GM12878 (cell line): ENCODE results near the gene DYNLT2B. TPM values are rescaled to one million over a fixed set of nuclear protein-coding genes. Genes with fewer than 3 reads are reported as not detected.

Experiments used
- ATF2 ChIP-seq: IDR thresholded peaks from 2 replicates; pipeline ENCODE4 v1.6.1; 2012; ENCODE audit warnings: low read length, inconsistent platforms
- CBX3 ChIP-seq: fragments of 200-600 bp; sonication (generic); IDR thresholded peaks from 2 replicates; pipeline ENCODE4 v1.6.1; 2016; ENCODE audit warnings: low read depth, borderline replicate concordance
- CBX5 ChIP-seq: sonication (generic); IDR thresholded peaks from 2 replicates; pipeline ENCODE4 v1.6.1; 2016; ENCODE audit warnings: low read depth, moderate library complexity, mild to moderate bottlenecking, inconsistent platforms
- CREB1 ChIP-seq: IDR thresholded peaks from 2 replicates; pipeline ENCODE4 v1.6.1; 2012; ENCODE audit warnings: low read depth, mild to moderate bottlenecking, inconsistent platforms
- E2F8 ChIP-seq: fragments of 450-650 bp; IDR thresholded peaks from 2 replicates; pipeline ENCODE4 v1.6.1; 2018; ENCODE audit warnings: mild to moderate bottlenecking, low read depth, moderate library complexity; ENCODE audit not compliant: partially characterized antibody
- EGR1 ChIP-seq, 2 experiments: IDR thresholded peaks; 1 replicate in 1 of 2; 2 replicates in 1 of 2; pipeline ENCODE4 v1.6.1; 2011 to 2012; ENCODE audit warnings: low read depth in 2 of 2, low read length in 2 of 2, borderline replicate concordance in 1 of 2, mild to moderate bottlenecking in 1 of 2, moderate library complexity in 1 of 2
- JUNB ChIP-seq: IDR thresholded peaks from 2 replicates; pipeline ENCODE4 v1.6.1; 2016; ENCODE audit warnings: antibody characterized with exemption, mild to moderate bottlenecking
- NFYA ChIP-seq: IDR thresholded peaks from 2 replicates; pipeline ENCODE4 v1.6.1; 2011; ENCODE audit warnings: low read depth, mild to moderate bottlenecking, low read length, improper control_type of control experiment, borderline replicate concordance
- PKNOX1 ChIP-seq: fragments of 450-650 bp; IDR thresholded peaks from 2 replicates; pipeline ENCODE4 v1.6.1; 2016; ENCODE audit warnings: mild to moderate bottlenecking
- PML ChIP-seq: IDR thresholded peaks from 2 replicates; pipeline ENCODE4 v1.6.1; 2012; ENCODE audit warnings: low read length, inconsistent platforms
- POU2F2 ChIP-seq: IDR thresholded peaks from 3 replicates; pipeline ENCODE4 v1.6.1; 2011; ENCODE audit warnings: low read depth, mild to moderate bottlenecking, low read length, borderline replicate concordance
- RAD51 ChIP-seq: fragments of 450-650 bp; IDR thresholded peaks from 2 replicates; pipeline ENCODE4 v1.6.1; 2016; ENCODE audit warnings: moderate library complexity, mild to moderate bottlenecking, inconsistent platforms
- SIN3A ChIP-seq: IDR thresholded peaks from 2 replicates; pipeline ENCODE4 v1.6.1; 2012; ENCODE audit warnings: low read depth, low read length, improper control_type of control experiment
- YY1 ChIP-seq: IDR thresholded peaks from 2 replicates; pipeline ENCODE4 v1.6.1; 2011; ENCODE audit warnings: low read depth, mild to moderate bottlenecking, low read length
- ZBTB40 ChIP-seq: fragments of 450-650 bp; IDR thresholded peaks from 2 replicates; pipeline ENCODE4 v1.6.1; 2016; ENCODE audit warnings: mild to moderate bottlenecking, moderate library complexity, borderline replicate concordance
- polyA plus RNA-seq, 11 experiments: library from polyadenylated mRNA; depleted of rRNA in 4 of 11; unstranded in 6 of 11; stranded (reverse) in 5 of 11; fragments of >200 nt; fragmentation: Nextera tagmentation in 4 of 11; fragmentation: Illumina TruSeq in 1 of 11; extraction: Ambion mirVana in 4 of 11; extraction: Trizol in 1 of 11; gene quantifications; 1 replicate in 1 of 11; 2 replicates in 10 of 11; pipeline versions ENCODE4 v1.2.1 to v1.2.3, GENCODE V29; 2011 to 2016; ENCODE audit warnings: inconsistent platforms in 2 of 11, missing spikeins in 2 of 11, low read depth in 1 of 11
- total RNA-seq, 4 experiments: library from RNA; depleted of rRNA in 3 of 4; stranded (reverse); fragments of >200 nt in 3 of 4; fragmentation: Illumina TruSeq in 1 of 4; extraction: Trizol in 1 of 4; gene quantifications; 2 replicates each; pipeline versions ENCODE4 v1.2.1 to v1.2.3, GENCODE V29; 2013 to 2021

Gene DYNLT2B
- total and polyA plus RNA-seq, 10 of the 15 experiments (the other 5 are each of a cell fraction or from before 2014, with no cell fraction given), result 8.6 to 89.7 (median 21.9) TPM

- TF ChIP-seq EGR1 (IDR thresholded peaks at IDR 0.05; ENCODE audit: borderline replicate concordance in 1 of 2, low read depth in 2 of 2, low read length in 2 of 2), result no peak
- TF ChIP-seq CBX5, result 0 out of 2 replicates have a peak, but pooled peaks have one; percentile 15
- no peak for TF ChIP-seq RAD51
- TF ChIP-seq E2F8, result no peak
- TF ChIP-seq CBX3, result no peak
- TF ChIP-seq PKNOX1, result peak; percentile 78; the same call in 1 of the 2 replicates
- TF ChIP-seq SIN3A, result no peak
- TF ChIP-seq CREB1, result peak; percentile 71
- peak; percentile 69 for TF ChIP-seq JUNB
- TF ChIP-seq PML, result peak; percentile 71
- peak; percentile 33; the same call in 1 of the 3 replicates for TF ChIP-seq POU2F2
- TF ChIP-seq NFYA, result no peak
- peak; percentile 30; the same call in 1 of the 2 replicates for TF ChIP-seq ZBTB40
- TF ChIP-seq YY1, result peak; percentile 75
- peak; percentile 68 for TF ChIP-seq ATF2
Measured at GRCh38 chr3:196274585-196274984, 43.5 kb downstream of the DYNLT2B start (continued).
